ENCODE data around the gene PM20D1.

The PM20D1 gene

GRCh38 chr1:205851993-205852392, 2.1 kb upstream of the PM20D1 start:
- no peak for DNase-seq (ENCODE audit: low spot score)
- TF ChIP-seq, protein P1, sequence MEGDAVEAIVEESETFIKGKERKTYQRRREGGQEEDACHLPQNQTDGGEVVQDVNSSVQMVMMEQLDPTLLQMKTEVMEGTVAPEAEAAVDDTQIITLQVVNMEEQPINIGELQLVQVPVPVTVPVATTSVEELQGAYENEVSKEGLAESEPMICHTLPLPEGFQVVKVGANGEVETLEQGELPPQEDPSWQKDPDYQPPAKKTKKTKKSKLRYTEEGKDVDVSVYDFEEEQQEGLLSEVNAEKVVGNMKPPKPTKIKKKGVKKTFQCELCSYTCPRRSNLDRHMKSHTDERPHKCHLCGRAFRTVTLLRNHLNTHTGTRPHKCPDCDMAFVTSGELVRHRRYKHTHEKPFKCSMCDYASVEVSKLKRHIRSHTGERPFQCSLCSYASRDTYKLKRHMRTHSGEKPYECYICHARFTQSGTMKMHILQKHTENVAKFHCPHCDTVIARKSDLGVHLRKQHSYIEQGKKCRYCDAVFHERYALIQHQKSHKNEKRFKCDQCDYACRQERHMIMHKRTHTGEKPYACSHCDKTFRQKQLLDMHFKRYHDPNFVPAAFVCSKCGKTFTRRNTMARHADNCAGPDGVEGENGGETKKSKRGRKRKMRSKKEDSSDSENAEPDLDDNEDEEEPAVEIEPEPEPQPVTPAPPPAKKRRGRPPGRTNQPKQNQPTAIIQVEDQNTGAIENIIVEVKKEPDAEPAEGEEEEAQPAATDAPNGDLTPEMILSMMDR (IDR thresholded peaks at IDR 0.05; ENCODE audit: extremely low read depth, missing control alignments), result no peak

DNA sequence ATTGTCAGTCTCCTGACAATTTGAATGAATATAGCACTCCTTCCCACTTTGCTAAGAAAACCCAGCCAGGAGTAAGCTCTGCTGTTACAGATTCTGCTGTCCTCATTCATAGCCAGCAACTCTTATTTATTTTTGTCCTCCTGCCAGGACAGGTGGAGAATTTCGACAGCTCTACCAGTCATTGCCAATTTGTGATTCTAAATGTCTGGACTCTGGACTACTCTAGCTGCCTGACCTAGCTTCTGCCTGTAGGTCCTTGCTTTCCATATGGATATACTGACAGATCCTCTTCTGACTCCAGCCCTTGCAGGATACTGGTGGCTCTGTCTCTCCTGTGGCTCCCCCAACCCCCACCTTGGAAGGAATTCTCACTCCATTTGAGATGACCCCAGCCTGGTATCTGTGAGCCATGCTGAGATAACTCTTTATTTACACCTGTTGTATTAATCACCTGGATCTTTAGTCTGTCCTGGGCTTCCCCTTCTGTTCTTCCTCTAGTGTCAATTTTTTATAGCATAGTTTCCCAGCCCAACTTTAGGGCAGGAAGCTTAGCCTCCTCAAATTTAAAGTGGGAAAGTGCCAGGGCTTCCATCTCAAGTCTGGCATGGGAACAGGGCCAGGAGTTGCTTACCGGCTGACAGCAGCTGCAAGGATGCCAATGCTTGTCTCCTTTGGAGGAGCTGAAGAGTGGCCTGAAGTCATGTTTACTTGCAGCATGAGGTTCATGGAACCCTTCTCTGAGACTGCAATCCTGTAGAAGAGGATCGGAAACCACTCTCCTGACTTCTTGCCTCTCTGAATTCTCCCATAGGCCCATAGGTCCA, 6.7 kb downstream of the PM20D1 start:
- TF ChIP-seq, protein P1 (IDR thresholded peaks at IDR 0.05; ENCODE audit: extremely low read depth, missing control alignments), result no peak
- DNase-seq (ENCODE audit: low spot score), result no peak

GRCh38 chr1:205842229-205842628, 7.7 kb downstream of the PM20D1 start:
- DNase-seq (ENCODE audit: low spot score), result no peak
- TF ChIP-seq, protein P1 (IDR thresholded peaks at IDR 0.05; ENCODE audit: extremely low read depth, missing control alignments), result no peak

- TF ChIP-seq, protein P1 (IDR thresholded peaks at IDR 0.05; ENCODE audit: extremely low read depth, missing control alignments), result no peak
- no peak for DNase-seq (ENCODE audit: low spot score)
These were observed 9.6 kb downstream of the PM20D1 start for GRCh38 chr1:205840146-205840923.

- TF ChIP-seq, protein P1 (IDR thresholded peaks at IDR 0.05; ENCODE audit: extremely low read depth, missing control alignments), result no peak
- no peak for DNase-seq (ENCODE audit: low spot score)
These were observed 12.5 kb downstream of the PM20D1 start for GRCh38 chr1:205837382-205837970.

DNA sequence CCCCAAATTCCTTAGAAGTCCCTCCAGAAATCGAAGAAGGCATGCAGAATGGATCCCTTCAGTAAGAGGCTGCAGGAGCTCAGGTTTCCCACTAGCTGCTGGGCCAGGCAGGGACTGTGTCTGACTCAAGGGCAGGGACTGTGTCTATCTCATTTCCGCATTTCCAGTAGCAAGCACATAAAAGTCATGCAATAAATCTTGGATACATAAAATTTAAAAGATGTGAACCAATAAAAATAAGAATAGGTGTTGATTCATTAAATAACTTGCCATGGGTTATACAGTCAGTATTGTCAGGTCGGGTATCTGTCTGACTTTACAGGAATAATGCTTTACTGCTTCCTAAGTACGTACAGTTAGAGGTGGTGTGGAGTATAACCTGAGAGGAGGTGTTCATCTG, 15.2 kb downstream of the PM20D1 start:
- no peak for DNase-seq (ENCODE audit: low spot score)
- TF ChIP-seq, protein P1 (IDR thresholded peaks at IDR 0.05; ENCODE audit: extremely low read depth, missing control alignments), result no peak

GRCh38 chr1:205832326-205832751, 17.6 kb downstream of the PM20D1 start:
- TF ChIP-seq, protein P1 (IDR thresholded peaks at IDR 0.05; ENCODE audit: extremely low read depth, missing control alignments), result no peak
- DNase-seq (ENCODE audit: low spot score), result no peak

Data from GM20000 (cell line).